ENCODE results near the gene ITGA4. TPM values are rescaled to one million over a fixed set of nuclear protein-coding genes. Genes with fewer than 3 reads are reported as not detected.

The ITGA4 gene
- 24.0 TPM for total RNA-seq
- long read RNA-seq, full-length matches to known transcripts = 12 of 21 reads
- long read RNA-seq, partial matches to known transcripts = 5 of 21 reads
- long read RNA-seq, other reads (novel, unspliced or antisense) = 4 of 21 reads

GRCh38 chr2:181457121-181457740, at the start of gene ITGA4:
TSS of gene ITGA4 (plus strand) at chr2:181457386. CDS start at chr2:181457655, 269 bp downstream.
- H3K36me3 ChIP-seq = no peaks in the 10 kb centered on the region
- H3K4me1 ChIP-seq = peaks cover 33% of the 10 kb centered on the region
- ATAC-seq (peak; percentile 96 to 97), DNase-seq (peak; percentile 85)
- peak within 1 kb of the TSS; percentile 84 for H3K27ac ChIP-seq
- peak; percentile 80 for TF ChIP-seq CTCF (IDR thresholded peaks at IDR 0.05)
- peaks cover 15% of the 10 kb centered on the region for H3K27me3 ChIP-seq (ENCODE audit: low read depth)
- intact Hi-C loops (cut with DNase I) = no loop called here
- peak within 1 kb of the TSS; percentile 63 for H3K4me3 ChIP-seq
- H3K9me3 ChIP-seq = no peaks in the 10 kb centered on the region

- intact Hi-C loops (cut with DNase I) = no loop called here
- Histone ChIP-seq H3K27ac (no peak overlapping the region), H3K36me3 (no peaks in the 10 kb centered on the region), H3K4me3 (no peak overlapping the region), H3K9me3 (no peaks in the 10 kb centered on the region), H3K4me1 (peaks cover 7% of the 10 kb centered on the region), H3K27me3 (ENCODE audit: low read depth) (no peaks in the 10 kb centered on the region)
- TF ChIP-seq CTCF (IDR thresholded peaks at IDR 0.05) = no peak
- DNase-seq (no peak), ATAC-seq (no peak)
Measured at GRCh38 chr2:181408861-181409260, 48.3 kb upstream of the ITGA4 start.

GRCh38 chr2:181411105-181411849, 45.9 kb upstream of the ITGA4 start:
- TF ChIP-seq CTCF (IDR thresholded peaks at IDR 0.05) = no peak
- H3K36me3 ChIP-seq = no peaks in the 10 kb centered on the region
- no peaks in the 10 kb centered on the region for H3K9me3 ChIP-seq
- intact Hi-C loops (cut with DNase I) = no loop called here
- no peaks in the 10 kb centered on the region for H3K27me3 ChIP-seq (ENCODE audit: low read depth)
- peaks cover 7% of the 10 kb centered on the region for H3K4me1 ChIP-seq
- ATAC-seq = no peak
- H3K27ac ChIP-seq = no peak overlapping the region
- DNase-seq = no peak
- no peak overlapping the region for H3K4me3 ChIP-seq

- Histone ChIP-seq H3K4me1 (no peaks in the 10 kb centered on the region), H3K27ac (no peak overlapping the region), H3K4me3 (no peak overlapping the region), H3K27me3 (ENCODE audit: low read depth) (no peaks in the 10 kb centered on the region), H3K36me3 (no peaks in the 10 kb centered on the region), H3K9me3 (no peaks in the 10 kb centered on the region)
- DNase-seq (no peak), ATAC-seq (peak in 1 of 2 donors; percentile 38)
- no peak for TF ChIP-seq CTCF (IDR thresholded peaks at IDR 0.05)
- intact Hi-C loops (cut with DNase I) = no loop called here
Measured at GRCh38 chr2:181419129-181419855, 37.9 kb upstream of the ITGA4 start.

- ATAC-seq = no peak
- Histone ChIP-seq H3K9me3 (no peaks in the 10 kb centered on the region), H3K4me1 (no peaks in the 10 kb centered on the region), H3K27me3 (ENCODE audit: low read depth) (no peaks in the 10 kb centered on the region), H3K27ac (no peak overlapping the region), H3K36me3 (no peaks in the 10 kb centered on the region), H3K4me3 (no peak overlapping the region)
- DNase-seq = no peak
- intact Hi-C loops (cut with DNase I) = no loop called here
- no peak for TF ChIP-seq CTCF (IDR thresholded peaks at IDR 0.05)
Measured at GRCh38 chr2:181420259-181421130, 36.7 kb upstream of the ITGA4 start.

Measured in lower lobe of right lung (tissue), 2 donors.